ENCODE data around the gene MRPL48. TPM values are rescaled to one million over a fixed set of nuclear protein-coding genes. Genes with fewer than 3 reads are reported as not detected.

Gene MRPL48
- total RNA-seq, 1 experiment from 2014 or later: 66.8 TPM

- no peaks in the 10 kb centered on the region for H3K9me2 ChIP-seq (ENCODE audit: insufficient read depth)
- H3K9ac ChIP-seq (ENCODE audit: low read length): peak overlapping the region; percentile 75
- no peaks in the 10 kb centered on the region for H3K9me3 ChIP-seq (ENCODE audit: control insufficient read depth in 1 of 2, insufficient read depth in 1 of 2, low read depth in 1 of 2, low read length in 2 of 2)
- TF ChIP-seq YY1 (IDR thresholded peaks at IDR 0.05; ENCODE audit: extremely low read depth, insufficient replicate concordance, low read depth, low read length) (peak; percentile 99), TCF7L2 (IDR thresholded peaks at IDR 0.05; ENCODE audit: borderline replicate concordance, extremely low read depth, insufficient read depth, insufficient read length) (peak; percentile 72), POLR2A (IDR thresholded peaks at IDR 0.05; ENCODE audit: borderline replicate concordance, extremely low read depth, insufficient read depth, insufficient read length) (peak; percentile 56), CBX3 (IDR thresholded peaks at IDR 0.05; ENCODE audit: low read depth) (no peak), ELF1 (IDR thresholded peaks at IDR 0.05; ENCODE audit: borderline replicate concordance, low read depth) (no peak), POLR2AphosphoS5 (IDR thresholded peaks at IDR 0.05; ENCODE audit: low read depth, low read length) (peak; percentile 81)
- peaks cover 13 to 23% of the 10 kb centered on the region in 2 experiments for H3K4me1 ChIP-seq (ENCODE audit: control insufficient read depth in 1 of 2, insufficient read depth in 2 of 2, low read length in 2 of 2)
- intact Hi-C loops (cut with micrococcal nuclease): loop anchor here (1.0 kb wide), 1 partner anchor 18 kb away; the partner anchor contains the start of gene RAB6A
- no peaks in the 10 kb centered on the region for H4K20me1 ChIP-seq (ENCODE audit: insufficient read depth)
- ChIA-PET CTCF (interaction anchor here (1.5 to 2.8 kb wide), 2 partner anchors 18 to 152 kb away, joined by 8 to 10 read pairs; partner anchors contain the start of gene RAB6A), RAD21 (ENCODE audit: low non-redundant PET in 1 of 2, low total read pairs in 2 of 2, uncharacterized antibody in 2 of 2, unreplicated experiment in 2 of 2) (interaction anchor here (0.6 to 1.2 kb wide), 6 partner anchors 18 to 472 kb away, joined by 3 to 6 read pairs (median 4); partner anchors contain the start of gene RAB6A (in 2 of the 2)), POLR2A (interaction anchor here (0.7 to 4.7 kb wide), 11 partner anchors 9 to 152 kb away, joined by 3 to 57 read pairs (median 4); partner anchors contain the start of genes MRPL48 and RAB6A)
- peak overlapping the region; percentile 83 for H3K4me2 ChIP-seq (ENCODE audit: low read length)
- H3K36me3 ChIP-seq (ENCODE audit: control insufficient read depth in 1 of 2, insufficient read depth in 2 of 2, low read length in 2 of 2): no peaks in the 10 kb centered on the region
- H2AFZ ChIP-seq (ENCODE audit: low read depth, low read length, poor library complexity, severe bottlenecking): peak overlapping the region; percentile 95
- no peaks in the 10 kb centered on the region for H3K79me2 ChIP-seq (ENCODE audit: insufficient read depth, low read length)
- no peaks in the 10 kb centered on the region for H3K27me3 ChIP-seq (ENCODE audit: insufficient read depth, low read length)
- peak overlapping the region; percentile 57 to 62 for H3K4me3 ChIP-seq (replicated peaks in 1 of 2; ENCODE audit: low read depth in 1 of 2, low read length in 2 of 2)
- ATAC-seq: peak; percentile 97
- peak; percentile 97 for DNase-seq (ENCODE audit: low read depth, low spot score)
- BruUV-seq (replicated peaks): TSS peak; percentile 89
- H3K27ac ChIP-seq (ENCODE audit: low read depth, low read length): peak overlapping the region; percentile 66
These were observed 8.4 kb upstream of the MRPL48 start for GRCh38 chr11:73779084-73779902.

DNA sequence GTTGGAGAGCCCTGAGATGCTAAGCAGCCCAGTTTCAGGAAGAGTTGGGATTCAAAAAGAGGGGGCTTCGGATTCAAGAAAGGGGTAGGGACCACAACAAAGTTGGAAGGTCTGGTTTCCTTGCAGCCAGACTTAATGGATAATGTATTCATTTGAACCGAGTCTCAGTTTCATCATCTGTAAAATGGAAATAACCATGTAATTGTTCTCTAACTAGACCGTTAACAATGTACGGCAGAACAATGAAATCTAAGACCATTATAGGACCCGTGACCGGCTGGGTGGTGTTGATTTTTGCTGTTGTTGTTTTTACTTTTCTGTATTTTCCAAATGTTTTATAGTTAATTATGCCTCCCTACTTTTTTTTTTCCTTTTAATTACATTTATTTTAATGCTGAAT lies 6.4 kb upstream of the MRPL48 start:
- DNase-seq (ENCODE audit: low read depth, low spot score) (no peak), ATAC-seq (no peak)
- RAD21 ChIA-PET (ENCODE audit: low non-redundant PET in 1 of 2, low total read pairs in 2 of 2, uncharacterized antibody in 2 of 2, unreplicated experiment in 2 of 2): no interaction called here
- Histone ChIP-seq H3K9me2 (ENCODE audit: insufficient read depth) (no peaks in the 10 kb centered on the region), H3K36me3 (ENCODE audit: control insufficient read depth in 1 of 2, insufficient read depth in 2 of 2, low read length in 2 of 2) (no peaks in the 10 kb centered on the region), H3K9ac (ENCODE audit: low read length) (no peak overlapping the region), H3K27ac (ENCODE audit: low read depth, low read length) (no peak overlapping the region), H2AFZ (ENCODE audit: low read depth, low read length, poor library complexity, severe bottlenecking) (no peak overlapping the region), H4K20me1 (ENCODE audit: insufficient read depth) (no peaks in the 10 kb centered on the region), H3K4me3 (replicated peaks in 1 of 2; ENCODE audit: low read depth in 1 of 2, low read length in 2 of 2) (no peak overlapping the region), H3K79me2 (ENCODE audit: insufficient read depth, low read length) (no peaks in the 10 kb centered on the region), H3K4me1 (ENCODE audit: control insufficient read depth in 1 of 2, insufficient read depth in 2 of 2, low read length in 2 of 2) (peaks cover 18 to 23% of the 10 kb centered on the region in 2 experiments), H3K4me2 (ENCODE audit: low read length) (no peak overlapping the region), H3K27me3 (ENCODE audit: insufficient read depth, low read length) (no peaks in the 10 kb centered on the region), H3K9me3 (ENCODE audit: control insufficient read depth in 1 of 2, insufficient read depth in 1 of 2, low read depth in 1 of 2, low read length in 2 of 2) (no peaks in the 10 kb centered on the region)
- intact Hi-C loops (cut with micrococcal nuclease): no loop called here
- POLR2A ChIA-PET: no interaction called here
- CTCF ChIA-PET: no interaction called here
- BruUV-seq (replicated peaks): no TSS peak
- TF ChIP-seq SP1 (IDR thresholded peaks at IDR 0.05; ENCODE audit: low read depth) (no peak), SIN3A (IDR thresholded peaks at IDR 0.05; ENCODE audit: low read depth) (no peak), SRF (IDR thresholded peaks at IDR 0.05; ENCODE audit: low read depth) (no peak), POLR2A (IDR thresholded peaks at IDR 0.05; ENCODE audit: borderline replicate concordance, extremely low read depth, insufficient read depth, insufficient read length) (no peak), REST (IDR thresholded peaks at IDR 0.05; ENCODE audit: low read depth) (no peak), ELF1 (IDR thresholded peaks at IDR 0.05; ENCODE audit: borderline replicate concordance, low read depth) (no peak), EGR1 (IDR thresholded peaks at IDR 0.05; ENCODE audit: low read depth) (no peak), ZNF274 (IDR thresholded peaks at IDR 0.05; ENCODE audit: low read depth, low read length) (no peak), CTCF (IDR thresholded peaks at IDR 0.05 in 2 of 3, conservative IDR thresholded peaks at IDR 0.05 in 1 of 3; ENCODE audit: borderline replicate concordance in 1 of 3, insufficient read depth in 1 of 3, low read depth in 2 of 3, low read length in 2 of 3) (no peak)
